ENCODE results near the gene AP3B1.
"Not testable (repeated sequence)": the region's sequence is repeated elsewhere in the genome, so short reads cannot be mapped to it uniquely, and the experiment has no call there.

Gene AP3B1

DNA sequence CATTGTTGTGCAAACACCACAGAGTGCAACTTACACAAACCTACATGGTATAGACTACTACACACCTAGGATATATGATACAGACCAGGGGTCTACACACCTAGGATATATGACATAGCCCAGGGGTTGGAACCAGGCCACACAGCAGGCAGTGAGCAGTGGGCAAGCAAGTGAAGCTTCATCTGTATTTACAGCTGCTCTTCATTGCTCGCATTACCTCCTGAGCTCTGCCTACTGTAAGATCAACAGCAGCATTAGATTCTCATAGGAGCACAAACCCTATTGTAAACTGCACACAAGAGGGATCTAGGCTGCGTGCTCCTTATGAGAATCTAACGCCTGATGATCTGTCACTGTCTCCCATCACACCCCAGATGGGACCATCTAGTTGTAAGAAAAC lies 56.6 kb downstream of the AP3B1 start:
- no peak for DNase-seq

DNA sequence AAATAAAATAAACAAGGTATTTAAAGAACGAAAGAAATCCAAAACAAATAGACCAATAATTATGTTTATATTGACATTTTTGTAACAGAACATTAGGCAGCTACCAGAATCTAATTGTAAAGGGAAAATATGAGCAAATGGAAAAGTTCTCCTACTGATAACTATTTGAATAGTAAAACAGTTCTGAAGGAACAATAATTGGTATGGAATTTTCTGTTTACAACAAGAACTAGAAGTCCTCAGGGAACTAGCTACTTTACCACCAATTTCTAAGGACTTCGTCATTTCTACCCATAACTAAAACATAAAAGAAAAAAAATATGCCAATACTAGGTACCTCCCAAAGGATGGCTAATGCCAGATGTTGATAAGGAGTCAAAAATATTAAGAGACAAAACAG lies 58.5 kb downstream of the AP3B1 start:
- DNase-seq: no peak

DNA sequence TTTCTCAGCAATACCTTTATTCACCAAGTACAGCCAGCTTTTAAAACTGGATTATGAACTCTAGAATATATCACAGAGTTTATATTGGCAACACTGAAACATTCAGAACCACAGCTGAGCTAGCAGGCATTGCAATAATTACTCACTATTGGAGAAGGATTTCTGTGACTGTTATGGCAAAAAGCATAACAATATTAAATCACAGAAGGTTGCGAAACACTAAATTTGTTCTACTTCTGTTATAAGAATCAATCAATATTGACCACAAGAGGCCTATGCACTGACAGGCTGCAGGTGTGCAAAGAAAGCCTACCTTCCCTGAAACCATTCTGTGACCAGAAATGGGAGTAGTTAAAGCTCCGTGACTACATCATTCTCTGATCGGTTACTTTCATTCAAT lies 59.2 kb downstream of the AP3B1 start:
- DNase-seq: no peak

DNA sequence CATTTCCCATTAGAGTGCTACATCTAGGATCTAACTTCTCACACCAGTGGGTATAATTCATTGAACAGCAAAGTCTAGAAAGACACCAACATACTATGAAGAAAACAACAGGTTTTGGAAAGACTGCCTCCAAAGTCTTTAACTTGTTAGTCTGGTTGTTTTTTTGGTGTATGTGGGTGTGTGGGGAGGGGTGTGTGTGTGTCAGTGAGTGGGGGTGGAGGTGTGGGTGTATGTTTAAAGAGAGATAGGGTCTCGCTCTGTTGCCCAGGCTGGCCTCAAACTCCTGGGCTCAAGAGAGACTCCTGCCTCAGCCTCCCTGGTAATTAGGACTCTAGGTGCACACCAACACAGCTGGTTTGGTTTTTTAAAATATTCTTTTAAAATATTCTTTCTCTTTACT lies 59.7 kb downstream of the AP3B1 start:
- DNase-seq: no peak

DNA sequence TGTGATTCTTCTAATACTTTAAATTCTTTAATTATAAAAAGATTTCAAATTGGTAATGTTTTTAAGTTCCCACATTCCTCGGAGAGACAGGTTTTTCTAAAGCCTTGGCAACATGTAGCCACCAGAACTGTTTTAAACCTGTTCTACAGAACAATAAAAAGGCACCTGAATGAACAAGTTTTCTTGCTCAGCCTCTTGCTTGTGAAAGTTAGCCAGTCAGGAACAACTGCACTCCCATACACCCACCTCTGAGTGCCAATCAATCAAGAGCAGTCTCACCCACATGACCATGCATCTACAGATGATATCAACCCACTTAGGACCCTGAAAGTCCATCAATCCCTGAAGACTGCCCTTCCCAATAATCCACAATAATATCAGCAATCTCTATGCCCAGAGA lies 62.3 kb downstream of the AP3B1 start:
- no peak for DNase-seq

DNA sequence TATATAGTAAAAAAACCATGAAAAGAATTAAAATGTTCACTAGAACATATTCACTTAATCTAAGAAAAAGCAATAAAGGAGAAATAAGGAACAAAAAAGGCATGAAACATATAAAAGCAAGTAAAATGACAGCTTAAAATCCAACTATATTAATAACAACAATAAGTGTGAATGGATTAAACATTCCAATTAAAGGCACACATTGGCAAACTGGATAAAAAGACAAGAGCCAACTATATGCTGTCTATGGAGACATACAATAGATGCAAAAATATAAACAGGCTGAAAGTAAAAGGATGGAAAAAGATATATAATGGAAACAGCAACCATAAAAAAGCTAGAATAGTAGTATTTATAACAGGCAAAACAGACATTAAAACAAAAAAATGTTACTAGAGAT lies 70.1 kb downstream of the AP3B1 start:
- no peak for DNase-seq

DNA sequence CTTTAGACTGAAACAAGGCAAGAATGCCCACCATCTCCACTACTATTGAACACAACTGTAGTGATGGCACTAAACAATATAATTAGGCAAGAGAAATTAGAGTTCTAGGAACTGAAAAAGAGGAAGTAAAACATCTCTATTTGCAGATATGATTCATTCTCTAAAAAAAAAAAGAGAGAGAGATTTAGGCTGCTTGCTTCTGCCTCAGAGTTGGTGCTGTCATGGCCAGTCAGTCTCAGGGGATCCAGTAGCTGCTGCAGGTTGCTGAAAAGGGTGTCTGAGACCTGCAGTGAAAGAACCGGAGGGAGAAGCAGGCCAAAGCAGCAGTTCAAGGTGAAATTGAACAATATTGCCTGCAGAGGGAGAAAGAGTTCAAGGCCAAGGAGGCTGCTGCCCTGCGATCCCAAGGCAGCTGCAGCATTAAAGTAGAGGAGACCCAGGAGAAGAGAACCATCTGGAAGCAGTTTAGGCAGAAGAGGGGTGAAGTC lies 72.5 kb downstream of the AP3B1 start:
- no peak for DNase-seq

DNA sequence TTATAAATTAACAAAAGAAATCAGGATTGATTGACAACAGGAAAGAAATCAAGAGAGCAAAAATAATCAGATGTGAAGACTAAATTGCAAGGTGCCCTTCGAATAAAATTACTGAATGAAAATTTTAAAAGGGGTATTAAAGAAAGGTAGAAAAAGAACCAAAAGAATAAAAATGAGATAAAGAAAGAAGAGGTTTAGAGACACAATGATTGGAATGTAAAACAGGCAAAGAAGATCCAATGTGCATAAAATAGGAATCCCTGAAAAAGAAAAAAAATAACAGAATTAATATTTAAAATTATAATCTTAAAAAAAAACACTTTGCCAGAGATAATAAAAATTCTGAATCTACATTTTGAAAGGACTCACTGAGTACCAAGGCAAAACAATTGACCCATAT lies 73.0 kb downstream of the AP3B1 start:
- no peak for DNase-seq

DNA sequence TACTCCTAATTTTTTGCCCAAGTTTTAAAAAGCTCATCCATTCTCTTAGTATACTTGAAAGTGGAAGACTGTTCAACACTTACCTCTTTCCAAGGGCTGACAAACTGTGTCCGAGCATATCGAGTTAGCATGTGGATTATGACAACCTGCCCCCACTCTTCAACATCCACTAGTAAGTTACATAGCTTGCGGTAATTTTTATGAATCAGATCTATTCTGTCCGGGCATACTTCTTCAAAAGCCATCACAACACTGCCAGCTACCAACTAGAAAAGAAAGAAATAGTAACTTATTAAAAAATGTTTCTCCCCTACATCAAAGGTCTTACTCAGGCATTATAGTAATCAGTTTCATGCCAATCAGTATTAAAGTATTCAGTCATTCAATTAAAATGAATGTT lies 78.5 kb downstream of the AP3B1 start:
- DNase-seq: no peak

DNA sequence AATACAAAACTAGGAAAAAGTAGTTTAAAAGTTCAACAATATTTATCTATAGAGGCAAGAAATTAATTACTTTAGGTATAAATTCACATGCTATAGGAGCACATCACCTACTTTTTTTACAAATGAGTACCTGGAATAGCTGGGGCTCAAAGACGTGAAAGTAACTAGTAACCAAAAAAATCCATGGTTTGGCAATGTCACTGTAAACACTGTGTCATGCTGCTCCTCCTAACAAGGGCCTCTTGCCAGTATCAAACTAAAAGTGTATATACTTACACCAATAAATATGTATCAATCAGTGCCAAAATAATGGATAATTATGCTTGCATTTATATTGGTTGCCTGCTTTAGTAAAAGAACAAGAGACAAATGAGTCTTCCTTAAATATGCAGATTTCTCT lies 78.9 kb downstream of the AP3B1 start:
- DNase-seq: no peak

DNA sequence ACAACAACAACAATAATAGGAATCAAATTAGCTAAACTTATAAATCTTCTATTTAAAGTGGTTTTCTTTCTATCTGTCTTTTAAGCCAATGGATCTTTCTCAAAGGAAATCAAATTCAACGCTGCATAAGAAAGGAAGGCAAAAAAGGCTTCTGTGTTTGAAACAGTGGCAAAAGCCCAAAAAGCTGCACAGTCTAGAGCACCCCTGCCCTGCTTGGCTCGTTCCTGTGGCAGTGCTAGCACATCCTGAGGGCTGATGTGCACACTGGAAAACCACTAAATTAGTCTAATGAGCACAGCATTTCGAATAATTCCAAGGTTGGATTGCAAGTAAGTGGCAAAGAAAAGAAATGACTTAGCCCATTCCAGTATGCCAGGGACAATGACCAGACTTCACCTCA lies 80.7 kb downstream of the AP3B1 start:
- no peak for DNase-seq

DNA sequence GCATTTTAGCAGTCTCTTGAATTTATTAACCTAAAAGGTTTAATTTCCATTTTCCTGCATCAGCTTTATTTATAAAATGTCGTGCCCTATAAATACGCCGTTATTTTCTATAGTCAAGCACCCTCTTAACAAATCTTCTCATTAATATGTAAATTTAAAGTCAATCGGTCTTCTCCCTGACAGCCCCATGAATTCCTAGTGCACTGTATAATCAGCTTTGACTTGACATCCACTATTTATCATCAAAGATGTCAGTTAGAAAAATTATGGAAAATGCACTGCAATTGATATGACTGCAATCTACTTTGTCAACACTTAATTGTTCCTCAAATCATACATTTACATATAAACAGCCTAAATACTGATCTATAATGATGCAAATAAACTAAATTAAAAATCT lies 83.4 kb downstream of the AP3B1 start:
- no peak for DNase-seq

DNA sequence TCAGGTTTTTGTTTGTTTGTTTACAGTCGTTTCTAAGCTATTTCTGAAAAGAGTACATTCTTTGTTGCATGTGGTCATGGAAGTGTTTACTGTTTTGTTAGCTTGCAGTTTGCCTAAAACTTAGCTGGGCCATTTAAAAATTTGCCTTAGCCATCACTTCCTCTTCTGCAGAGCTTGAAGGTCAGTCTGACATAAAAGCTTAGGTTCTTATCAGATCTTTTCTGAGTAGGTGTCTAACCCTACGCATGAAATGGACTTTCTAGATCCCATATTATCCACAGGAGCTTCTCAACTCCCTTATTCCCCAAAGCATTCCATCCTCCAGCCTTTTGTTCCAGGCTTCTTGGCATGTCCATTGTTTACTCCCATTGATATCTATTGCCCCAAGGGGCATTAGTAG lies 90.3 kb downstream of the AP3B1 start:
- DNase-seq: no peak

DNA sequence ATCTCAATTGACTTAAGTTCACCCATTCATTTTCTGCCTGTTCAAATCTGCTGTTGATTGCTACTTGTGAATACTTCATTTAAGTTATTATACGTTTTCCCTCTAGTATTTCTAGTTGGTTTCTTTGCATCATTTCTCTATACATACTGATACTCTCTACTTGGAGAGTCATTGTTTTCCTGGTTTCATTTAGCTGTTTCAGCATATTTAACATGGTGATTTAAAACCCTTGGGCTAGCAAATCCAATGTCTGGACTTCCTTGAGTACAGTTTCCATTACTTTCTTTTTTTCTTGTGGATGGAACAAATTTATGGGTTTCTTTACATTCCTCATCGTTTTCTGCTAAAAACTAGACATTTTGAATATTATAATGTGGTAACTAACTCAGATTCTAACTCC lies 90.7 kb downstream of the AP3B1 start:
- DNase-seq: no peak

DNA sequence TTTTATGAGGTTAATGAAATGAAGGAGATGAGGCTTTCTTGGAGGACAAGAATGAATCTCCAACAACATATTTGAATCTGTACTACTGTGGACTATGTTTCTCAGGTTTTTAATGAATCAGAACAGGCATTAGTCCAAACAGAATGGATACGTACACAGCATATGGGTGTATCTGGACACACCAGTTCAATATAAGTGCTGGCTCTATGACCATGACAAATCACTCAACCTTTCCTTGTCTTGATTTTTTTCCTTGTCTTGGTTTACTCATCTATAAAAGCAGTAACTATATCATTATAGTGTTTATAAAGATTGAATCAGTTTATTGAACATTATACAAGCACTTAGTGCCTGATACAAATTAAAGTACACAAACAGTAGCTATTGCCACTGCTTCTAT lies 104.1 kb downstream of the AP3B1 start:
- DNase-seq: no peak

DNA sequence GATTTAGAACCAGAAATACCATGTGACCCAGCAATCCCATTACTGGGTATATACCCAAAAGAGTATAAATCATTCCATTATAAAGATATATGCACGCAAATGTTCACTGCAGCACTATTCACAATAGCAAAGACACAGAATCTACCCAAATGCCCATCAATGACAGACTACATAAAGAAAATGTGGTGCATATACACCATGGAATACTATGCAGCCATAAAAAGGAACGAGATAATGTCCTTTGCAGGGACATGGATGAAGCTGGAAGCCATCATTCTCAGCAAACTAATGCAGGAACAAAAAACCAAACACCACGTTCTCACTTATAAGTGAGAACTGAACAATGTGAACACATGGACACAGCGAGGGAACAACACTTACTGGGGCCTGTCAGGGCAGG lies 105.8 kb downstream of the AP3B1 start:
- not testable (repeated sequence) for DNase-seq

DNA sequence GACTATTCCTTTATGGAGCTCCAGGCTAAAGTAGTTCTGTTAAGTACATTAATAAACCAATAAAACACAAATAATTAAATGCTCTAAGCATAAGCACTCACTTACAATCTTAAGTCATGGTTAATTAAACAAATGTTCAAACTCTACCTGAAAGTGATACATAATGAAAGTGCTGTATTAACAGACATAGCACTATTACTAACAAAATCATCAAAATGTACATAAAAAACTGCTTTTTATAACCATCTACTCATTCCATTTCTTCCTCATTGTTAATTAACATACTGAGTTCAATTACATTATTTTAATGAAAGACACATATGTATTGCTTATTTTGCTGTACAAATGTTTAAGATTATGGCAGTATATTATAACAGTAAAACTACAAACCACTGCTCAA lies 107.3 kb downstream of the AP3B1 start:
- DNase-seq: no peak

DNA sequence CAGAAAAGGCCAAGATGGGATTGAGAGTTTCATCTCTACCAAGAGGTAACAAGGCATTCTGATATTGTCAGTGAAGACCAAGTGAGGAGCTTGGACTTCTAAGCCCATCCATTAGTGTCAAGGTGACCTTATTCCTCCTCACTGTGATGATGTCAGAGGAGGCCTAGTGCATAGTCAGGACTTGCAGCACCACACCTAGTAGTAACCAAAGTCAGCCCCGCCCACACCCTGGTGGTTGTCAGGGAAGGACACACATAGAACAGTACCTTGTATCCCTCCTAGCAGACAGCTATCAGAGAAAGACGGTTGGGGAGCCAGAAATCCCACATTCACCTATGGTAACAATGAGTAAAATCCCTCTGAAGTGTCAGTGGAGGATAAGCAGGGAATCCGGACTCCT lies 111.7 kb downstream of the AP3B1 start:
- DNase-seq: no peak

DNA sequence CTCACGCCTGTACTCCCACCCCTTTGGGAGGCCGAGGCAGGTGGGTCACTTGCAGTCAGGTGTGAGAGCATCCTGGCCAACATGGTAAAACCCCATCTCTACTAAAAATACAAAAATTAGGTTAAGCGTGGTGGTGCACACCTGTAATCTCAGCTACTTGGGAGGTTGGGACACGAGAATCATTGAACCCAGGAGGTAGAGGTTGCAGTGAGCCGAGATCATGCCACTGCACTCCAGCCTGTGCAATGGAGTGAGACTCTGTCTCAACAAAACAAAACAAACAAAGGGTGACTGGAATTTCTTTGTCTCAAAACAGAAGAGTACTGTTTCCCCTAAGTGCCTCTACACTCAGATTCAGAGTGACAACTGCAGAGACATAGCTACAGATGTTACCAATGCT lies 116.1 kb downstream of the AP3B1 start:
- DNase-seq: no peak

DNA sequence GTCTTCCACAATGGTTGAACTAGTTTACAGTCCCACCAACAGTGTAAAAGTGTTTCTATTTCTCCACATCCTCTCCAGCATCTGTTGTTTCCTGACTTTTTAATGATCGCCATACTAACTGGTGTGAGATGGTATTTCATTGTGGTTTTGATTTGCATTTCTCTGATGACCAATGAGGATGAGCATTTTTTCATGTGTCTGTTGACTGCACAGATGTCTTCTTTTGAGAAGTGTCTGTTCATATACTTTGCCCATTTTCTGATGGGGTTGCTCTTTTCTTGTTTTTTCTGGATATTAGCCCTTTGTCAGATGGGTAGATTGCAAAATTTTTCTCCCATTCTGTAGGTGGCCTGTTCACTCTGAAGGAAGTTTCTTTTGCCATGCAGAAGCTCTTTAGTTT lies 124.2 kb downstream of the AP3B1 start:
- DNase-seq: not testable (repeated sequence)

DNA sequence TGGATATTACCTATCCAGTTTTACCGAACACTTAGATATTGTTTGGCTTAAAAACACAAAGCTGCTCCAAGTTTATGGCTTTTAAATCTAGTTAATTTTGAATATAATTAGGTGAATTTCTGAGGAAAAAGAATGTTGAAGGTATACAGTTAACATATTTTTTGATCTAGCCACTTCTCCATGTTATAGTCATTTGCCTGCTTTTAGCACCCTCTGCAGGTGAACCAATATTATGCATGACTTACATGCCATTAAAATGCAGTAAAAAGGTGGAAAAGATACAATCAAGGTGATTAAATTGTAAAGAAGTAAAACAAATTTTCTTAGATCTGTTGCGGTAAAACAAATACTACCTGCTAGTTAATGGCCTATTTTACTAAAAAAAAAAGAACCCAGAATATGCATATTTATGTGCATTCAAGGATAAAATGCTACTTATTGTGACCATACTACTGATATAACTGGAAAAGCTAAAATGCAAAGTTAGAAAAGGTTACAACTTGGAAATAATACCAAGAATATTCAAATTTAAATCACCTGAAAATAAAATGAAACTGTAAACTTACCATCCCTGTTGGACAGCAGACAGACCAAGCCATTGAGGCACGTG lies 132.1 kb downstream of the AP3B1 start:
- no peak for DNase-seq

DNA sequence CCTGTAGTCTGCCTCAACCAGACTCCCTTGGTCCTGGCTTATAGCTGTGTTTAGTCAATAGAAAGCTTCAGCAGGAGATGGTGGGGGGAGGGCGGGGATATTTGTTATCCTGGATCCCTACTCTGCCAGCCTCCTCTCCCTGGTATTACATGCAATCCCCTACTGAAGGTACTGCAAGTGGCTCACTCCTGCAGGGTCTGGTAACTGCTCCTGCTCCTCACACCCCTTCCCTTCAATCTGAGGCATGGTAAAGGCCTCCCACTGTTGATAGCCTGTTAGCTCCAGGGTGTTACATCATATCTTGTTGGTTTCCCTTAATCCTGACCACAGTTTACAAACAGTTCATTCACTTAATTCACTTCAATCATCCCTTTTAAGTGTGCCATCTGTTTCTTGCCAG lies 137.5 kb downstream of the AP3B1 start:
- no peak for DNase-seq

DNA sequence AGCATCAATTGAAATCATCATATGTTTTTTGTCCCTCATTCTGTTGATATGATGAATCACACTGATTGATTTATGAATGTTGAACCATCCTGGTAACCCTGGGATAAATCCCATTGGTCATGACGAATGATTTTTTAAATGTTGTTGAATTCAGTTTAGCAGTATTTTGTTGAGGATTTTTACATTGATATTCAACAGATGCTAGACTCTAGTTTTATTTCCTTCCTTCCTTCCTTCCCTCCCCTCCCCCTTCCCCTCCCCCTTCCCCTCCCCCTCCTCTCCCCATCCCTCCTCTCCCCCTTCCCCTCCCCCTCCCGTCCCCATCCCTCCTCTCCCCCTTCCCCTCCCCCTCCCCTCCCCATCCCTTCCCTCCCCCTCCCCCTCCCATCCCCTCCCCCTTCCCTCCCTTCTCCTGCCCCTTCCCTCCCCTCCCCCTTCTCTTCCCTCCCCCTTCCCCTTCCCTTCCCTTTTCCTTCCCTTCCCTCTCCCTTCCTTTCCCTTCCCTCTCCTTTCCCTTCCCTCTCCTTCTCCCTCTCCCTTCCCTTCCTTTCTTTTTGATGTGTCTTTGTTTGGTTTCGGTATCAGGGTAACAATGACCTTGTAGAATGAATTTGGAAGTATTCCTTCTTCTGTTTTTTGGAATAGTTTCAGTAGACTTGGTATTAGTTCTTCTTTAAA lies 142.8 kb downstream of the AP3B1 start:
- DNase-seq: no peak

DNA sequence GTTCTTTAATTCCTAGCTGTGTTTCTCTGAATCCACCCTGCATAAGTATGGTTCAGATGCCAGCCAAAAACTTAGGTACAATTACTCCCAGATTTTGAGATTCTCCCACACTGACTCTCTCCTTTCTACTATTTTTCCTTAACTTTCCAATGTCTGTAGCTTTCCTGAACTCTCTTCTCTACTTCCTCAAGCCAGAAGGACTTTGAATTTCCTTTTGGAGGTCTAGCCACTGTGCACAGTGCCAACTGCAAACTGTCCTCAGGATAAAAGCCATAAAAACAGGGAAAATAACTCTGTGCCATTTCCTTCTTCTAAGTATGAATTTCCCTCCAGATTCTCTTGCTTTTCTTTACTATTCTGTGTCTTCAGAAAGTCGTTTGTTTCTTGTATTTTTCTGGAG lies 157.2 kb downstream of the AP3B1 start:
- no peak for DNase-seq

DNA sequence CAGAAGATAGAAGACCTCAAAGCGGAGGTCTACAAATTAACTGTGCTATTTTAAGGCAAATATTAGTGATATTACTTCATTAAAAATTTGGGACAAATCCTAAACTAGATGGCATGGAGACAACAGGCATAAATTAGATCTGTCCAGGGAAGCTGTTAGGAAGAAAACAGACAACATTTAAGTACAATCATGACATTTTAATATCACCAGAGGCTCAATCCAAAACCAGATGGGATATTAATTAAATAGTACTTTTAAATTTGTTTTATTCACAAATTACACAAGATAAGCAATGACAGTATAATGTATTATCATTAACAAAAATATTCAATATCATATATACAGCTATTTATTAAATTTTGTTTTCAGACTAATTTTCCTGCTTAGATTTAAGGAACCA lies 161.1 kb downstream of the AP3B1 start:
- DNase-seq: no peak
